Measurements from ENCODE around the gene BLMH. TPM values are rescaled to one million over a fixed set of nuclear protein-coding genes. Genes with fewer than 3 reads are reported as not detected.

BLMH gene
- total RNA-seq, 1 experiment from 2014 or later: 20.7 TPM

DNA sequence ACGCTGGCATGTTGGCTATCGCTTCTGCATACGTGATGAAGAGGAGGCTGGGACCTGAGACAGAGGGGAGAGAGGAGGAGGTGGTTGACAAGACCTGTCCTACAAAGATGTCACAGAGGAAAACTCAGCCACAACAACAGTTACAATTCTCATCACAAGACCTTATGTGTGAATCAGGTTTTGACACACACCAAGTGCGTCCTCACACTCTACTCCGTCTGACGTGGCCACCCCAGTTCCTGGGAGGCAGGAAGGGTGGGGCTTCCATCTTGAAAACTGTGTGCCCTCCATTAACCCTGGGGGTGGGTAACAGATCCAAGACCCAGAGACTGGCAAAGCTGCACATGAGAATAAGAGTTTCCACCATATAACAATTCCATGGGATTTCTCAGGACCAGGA is 80.4 kb downstream of the BLMH start:
- Histone ChIP-seq H3K27me3 (ENCODE audit: insufficient read depth, low read depth) (no peaks in the 10 kb centered on the region), H3K79me2 (ENCODE audit: low read depth) (no peaks in the 10 kb centered on the region), H3K4me3 (no peak overlapping the region), H3K36me3 (ENCODE audit: low read depth) (no peaks in the 10 kb centered on the region), H2AFZ (no peak overlapping the region), H3K9me2 (ENCODE audit: insufficient read depth) (no peaks in the 10 kb centered on the region), H4K20me1 (ENCODE audit: insufficient read depth) (no peaks in the 10 kb centered on the region), H3K4me2 (no peak overlapping the region), H3K27ac (no peak overlapping the region), H3F3A (ENCODE audit: insufficient read depth, low read depth) (no peaks in the 10 kb centered on the region), H3K4me1 (replicated peaks; ENCODE audit: insufficient read depth) (no peaks in the 10 kb centered on the region), H3K9me3 (ENCODE audit: insufficient read depth, low read depth) (no peaks in the 10 kb centered on the region)
- TF ChIP-seq, protein P1, sequence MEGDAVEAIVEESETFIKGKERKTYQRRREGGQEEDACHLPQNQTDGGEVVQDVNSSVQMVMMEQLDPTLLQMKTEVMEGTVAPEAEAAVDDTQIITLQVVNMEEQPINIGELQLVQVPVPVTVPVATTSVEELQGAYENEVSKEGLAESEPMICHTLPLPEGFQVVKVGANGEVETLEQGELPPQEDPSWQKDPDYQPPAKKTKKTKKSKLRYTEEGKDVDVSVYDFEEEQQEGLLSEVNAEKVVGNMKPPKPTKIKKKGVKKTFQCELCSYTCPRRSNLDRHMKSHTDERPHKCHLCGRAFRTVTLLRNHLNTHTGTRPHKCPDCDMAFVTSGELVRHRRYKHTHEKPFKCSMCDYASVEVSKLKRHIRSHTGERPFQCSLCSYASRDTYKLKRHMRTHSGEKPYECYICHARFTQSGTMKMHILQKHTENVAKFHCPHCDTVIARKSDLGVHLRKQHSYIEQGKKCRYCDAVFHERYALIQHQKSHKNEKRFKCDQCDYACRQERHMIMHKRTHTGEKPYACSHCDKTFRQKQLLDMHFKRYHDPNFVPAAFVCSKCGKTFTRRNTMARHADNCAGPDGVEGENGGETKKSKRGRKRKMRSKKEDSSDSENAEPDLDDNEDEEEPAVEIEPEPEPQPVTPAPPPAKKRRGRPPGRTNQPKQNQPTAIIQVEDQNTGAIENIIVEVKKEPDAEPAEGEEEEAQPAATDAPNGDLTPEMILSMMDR (conservative IDR thresholded peaks at IDR 0.05): no peak
- TF ChIP-seq EZH2 (IDR thresholded peaks at IDR 0.05; ENCODE audit: low read depth): no peak
- intact Hi-C loops (cut with micrococcal nuclease; ENCODE audit: unreplicated experiment): no loop called here
- no peak for DNase-seq
- ChIA-PET POLR2A (ENCODE audit: unreplicated experiment) (no interaction called here), CTCF (no interaction called here)
- no TSS peak for BruUV-seq (replicated peaks)

GRCh38 chr17:30210901-30211300 is 80.8 kb downstream of the BLMH start:
- POLR2A ChIA-PET (ENCODE audit: unreplicated experiment): no interaction called here
- H3K36me3 ChIP-seq (ENCODE audit: low read depth): no peaks in the 10 kb centered on the region
- intact Hi-C loops (cut with micrococcal nuclease; ENCODE audit: unreplicated experiment): no loop called here
- no peak overlapping the region for H3K4me3 ChIP-seq
- no peaks in the 10 kb centered on the region for H3F3A ChIP-seq (ENCODE audit: insufficient read depth, low read depth)
- H3K4me2 ChIP-seq: no peak overlapping the region
- no peak for DNase-seq
- no peak overlapping the region for H2AFZ ChIP-seq
- H3K27ac ChIP-seq: no peak overlapping the region
- H3K79me2 ChIP-seq (ENCODE audit: low read depth): no peaks in the 10 kb centered on the region
- BruUV-seq (replicated peaks): no TSS peak
- no peaks in the 10 kb centered on the region for H3K4me1 ChIP-seq (replicated peaks; ENCODE audit: insufficient read depth)
- no peaks in the 10 kb centered on the region for H3K9me2 ChIP-seq (ENCODE audit: insufficient read depth)
- H4K20me1 ChIP-seq (ENCODE audit: insufficient read depth): no peaks in the 10 kb centered on the region
- no peaks in the 10 kb centered on the region for H3K9me3 ChIP-seq (ENCODE audit: insufficient read depth, low read depth)
- CTCF ChIA-PET: no interaction called here
- no peak for TF ChIP-seq EZH2 (IDR thresholded peaks at IDR 0.05; ENCODE audit: low read depth)
- TF ChIP-seq, protein P1 (conservative IDR thresholded peaks at IDR 0.05): no peak
- H3K27me3 ChIP-seq (ENCODE audit: insufficient read depth, low read depth): no peaks in the 10 kb centered on the region

GRCh38 chr17:30210366-30210765 is 81.4 kb downstream of the BLMH start:
- H3K79me2 ChIP-seq (ENCODE audit: low read depth): no peaks in the 10 kb centered on the region
- no peaks in the 10 kb centered on the region for H3K36me3 ChIP-seq (ENCODE audit: low read depth)
- H3F3A ChIP-seq (ENCODE audit: insufficient read depth, low read depth): no peaks in the 10 kb centered on the region
- H3K27me3 ChIP-seq (ENCODE audit: insufficient read depth, low read depth): no peaks in the 10 kb centered on the region
- H4K20me1 ChIP-seq (ENCODE audit: insufficient read depth): no peaks in the 10 kb centered on the region
- ChIA-PET POLR2A (ENCODE audit: unreplicated experiment) (no interaction called here), CTCF (no interaction called here)
- intact Hi-C loops (cut with micrococcal nuclease; ENCODE audit: unreplicated experiment): no loop called here
- no peaks in the 10 kb centered on the region for H3K9me3 ChIP-seq (ENCODE audit: insufficient read depth, low read depth)
- no TSS peak for BruUV-seq (replicated peaks)
- H3K4me2 ChIP-seq: no peak overlapping the region
- no peak overlapping the region for H3K4me3 ChIP-seq
- no peak overlapping the region for H2AFZ ChIP-seq
- no peaks in the 10 kb centered on the region for H3K4me1 ChIP-seq (replicated peaks; ENCODE audit: insufficient read depth)
- no peak for DNase-seq
- no peaks in the 10 kb centered on the region for H3K9me2 ChIP-seq (ENCODE audit: insufficient read depth)
- TF ChIP-seq, protein P1 (conservative IDR thresholded peaks at IDR 0.05): no peak
- no peak for TF ChIP-seq EZH2 (IDR thresholded peaks at IDR 0.05; ENCODE audit: low read depth)
- no peak overlapping the region for H3K27ac ChIP-seq

Data from PC-9 (cell line).